Liver (tissue), 3 donors: ENCODE data around the gene PPFIBP2.

ENCODE experiments used
- CTCF ChIP-seq: fragments of 150-350 bp; IDR thresholded peaks from 2 replicates; pipeline ENCODE4 v1.5.1; 2017; ENCODE audit warnings: improper control_type of control experiment, low read depth, low read length; ENCODE audit not compliant: missing input control
- EGR1 ChIP-seq, 2 donors: IDR thresholded peaks; 2 replicates each; pipeline ENCODE4 v1.6.1; 2016 to 2018; ENCODE audit warnings: antibody characterized with exemption in 2 of 2, low read depth in 2 of 2
- FOXA1 ChIP-seq: IDR thresholded peaks from 2 replicates; pipeline ENCODE4 v1.6.1; 2016; ENCODE audit warnings: antibody characterized with exemption
- MAX ChIP-seq: IDR thresholded peaks from 2 replicates; pipeline ENCODE4 v1.6.1; 2016; ENCODE audit warnings: antibody characterized with exemption
- RAD21 ChIP-seq, 2 donors: IDR thresholded peaks; 2 replicates each; pipeline ENCODE4 v1.6.1; 2016; ENCODE audit warnings: antibody characterized with exemption in 2 of 2, mild to moderate bottlenecking in 2 of 2
- SP1 ChIP-seq: IDR thresholded peaks from 2 replicates; pipeline ENCODE4 v1.6.1; 2018; ENCODE audit warnings: antibody characterized with exemption, mild to moderate bottlenecking
- TAF1 ChIP-seq: conservative IDR thresholded peaks from 2 replicates; pipeline ENCODE4 v1.6.1; 2016; ENCODE audit warnings: antibody characterized with exemption, mild to moderate bottlenecking
- YY1 ChIP-seq: IDR thresholded peaks from 2 replicates; pipeline ENCODE4 v1.6.1; 2016; ENCODE audit warnings: antibody characterized with exemption, mild to moderate bottlenecking
- ZBTB33 ChIP-seq: IDR thresholded peaks from 2 replicates; pipeline ENCODE4 v1.6.1; 2016; ENCODE audit warnings: antibody characterized with exemption
- TF ChIP-seq, protein P1 (sequence below): IDR thresholded peaks from 2 replicates; pipeline ENCODE4 v1.6.1; 2016; ENCODE audit warnings: antibody characterized with exemption
- TF ChIP-seq, protein P2 (sequence below): IDR thresholded peaks from 2 replicates; pipeline ENCODE4 v1.6.1; 2016; ENCODE audit warnings: antibody characterized with exemption, mild to moderate bottlenecking
- donor health status: healthy.
- donor health status: healthy.

- TF ChIP-seq TAF1 (no peak), CTCF (no peak), RAD21 (IDR thresholded peaks at IDR 0.05) (no peak), YY1 (peak; percentile 57), ZBTB33 (no peak), EGR1 (IDR thresholded peaks at IDR 0.05; ENCODE audit: low read depth in 2 of 2) (no peak), MAX (peak; percentile 46), SP1 (peak; percentile 51), FOXA1 (peak; percentile 19)
- TF ChIP-seq, protein P1, sequence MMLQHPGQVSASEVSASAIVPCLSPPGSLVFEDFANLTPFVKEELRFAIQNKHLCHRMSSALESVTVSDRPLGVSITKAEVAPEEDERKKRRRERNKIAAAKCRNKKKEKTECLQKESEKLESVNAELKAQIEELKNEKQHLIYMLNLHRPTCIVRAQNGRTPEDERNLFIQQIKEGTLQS = no peak
- TF ChIP-seq, protein P2, sequence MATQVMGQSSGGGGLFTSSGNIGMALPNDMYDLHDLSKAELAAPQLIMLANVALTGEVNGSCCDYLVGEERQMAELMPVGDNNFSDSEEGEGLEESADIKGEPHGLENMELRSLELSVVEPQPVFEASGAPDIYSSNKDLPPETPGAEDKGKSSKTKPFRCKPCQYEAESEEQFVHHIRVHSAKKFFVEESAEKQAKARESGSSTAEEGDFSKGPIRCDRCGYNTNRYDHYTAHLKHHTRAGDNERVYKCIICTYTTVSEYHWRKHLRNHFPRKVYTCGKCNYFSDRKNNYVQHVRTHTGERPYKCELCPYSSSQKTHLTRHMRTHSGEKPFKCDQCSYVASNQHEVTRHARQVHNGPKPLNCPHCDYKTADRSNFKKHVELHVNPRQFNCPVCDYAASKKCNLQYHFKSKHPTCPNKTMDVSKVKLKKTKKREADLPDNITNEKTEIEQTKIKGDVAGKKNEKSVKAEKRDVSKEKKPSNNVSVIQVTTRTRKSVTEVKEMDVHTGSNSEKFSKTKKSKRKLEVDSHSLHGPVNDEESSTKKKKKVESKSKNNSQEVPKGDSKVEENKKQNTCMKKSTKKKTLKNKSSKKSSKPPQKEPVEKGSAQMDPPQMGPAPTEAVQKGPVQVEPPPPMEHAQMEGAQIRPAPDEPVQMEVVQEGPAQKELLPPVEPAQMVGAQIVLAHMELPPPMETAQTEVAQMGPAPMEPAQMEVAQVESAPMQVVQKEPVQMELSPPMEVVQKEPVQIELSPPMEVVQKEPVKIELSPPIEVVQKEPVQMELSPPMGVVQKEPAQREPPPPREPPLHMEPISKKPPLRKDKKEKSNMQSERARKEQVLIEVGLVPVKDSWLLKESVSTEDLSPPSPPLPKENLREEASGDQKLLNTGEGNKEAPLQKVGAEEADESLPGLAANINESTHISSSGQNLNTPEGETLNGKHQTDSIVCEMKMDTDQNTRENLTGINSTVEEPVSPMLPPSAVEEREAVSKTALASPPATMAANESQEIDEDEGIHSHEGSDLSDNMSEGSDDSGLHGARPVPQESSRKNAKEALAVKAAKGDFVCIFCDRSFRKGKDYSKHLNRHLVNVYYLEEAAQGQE = no peak
Observed at GRCh38 chr11:7672276-7672959, 158.6 kb downstream of the PPFIBP2 start.
